Stimulated activated CD4-positive, alpha-beta T cell treated with anti-CD3 and anti-CD28 coated beads, Interleukin-1b, Interleukin-23, amount 100 ng/mL, for 4 hours (primary cell): Measurements from ENCODE around the gene C16orf95.

Experiments
- DNase-seq, 2 donors: peaks; one replicate each; pipeline ENCODE4 v3.0.0-alpha.2; 2020; ENCODE audit warnings: low read depth in 2 of 2

Gene C16orf95

DNA sequence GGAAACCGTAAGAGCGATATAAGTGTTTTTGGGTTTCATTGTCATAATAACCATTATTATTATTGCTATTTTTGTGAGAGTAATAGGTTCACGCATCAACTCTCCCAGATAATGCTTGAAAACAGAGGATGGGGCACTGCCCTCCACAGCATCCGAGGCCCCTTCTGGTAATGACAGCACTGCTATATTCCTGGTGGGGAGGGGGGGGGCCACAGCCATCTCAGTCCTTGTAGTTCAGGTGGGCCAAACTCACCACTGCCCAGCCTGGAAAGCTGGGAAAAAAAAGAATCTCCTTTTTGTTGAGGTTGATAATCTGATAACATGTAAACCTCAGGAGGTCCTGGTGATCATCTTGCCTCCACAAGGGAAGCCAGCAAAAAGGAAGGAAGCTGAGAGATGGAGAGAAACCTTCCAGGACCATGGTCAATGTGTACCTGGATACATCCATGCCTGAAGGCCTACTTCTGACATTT, 706 bp downstream of the C16orf95 start:
- no peak for DNase-seq

DNA sequence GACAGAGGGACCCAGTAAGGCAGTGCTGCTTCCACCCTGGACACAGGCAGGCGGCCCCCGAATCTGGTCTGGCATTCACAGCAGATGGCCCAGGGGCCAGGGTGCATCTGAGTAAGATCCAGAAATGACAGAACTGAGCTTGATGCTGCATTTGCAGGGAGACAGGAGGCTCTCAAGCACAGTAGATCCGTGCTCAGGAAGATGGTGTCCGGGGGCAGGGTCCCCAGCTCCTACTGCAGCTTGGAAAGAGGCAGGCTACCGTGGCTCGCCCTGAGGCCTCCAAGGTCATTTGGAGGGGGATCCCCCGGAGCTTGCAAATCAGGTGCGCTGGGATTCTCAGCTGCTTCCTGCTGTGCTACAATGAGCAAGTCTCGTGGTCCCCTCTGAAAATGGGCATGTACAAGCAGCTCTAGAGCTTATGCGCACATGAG, 2.2 kb downstream of the C16orf95 start:
- no peak for DNase-seq

DNA sequence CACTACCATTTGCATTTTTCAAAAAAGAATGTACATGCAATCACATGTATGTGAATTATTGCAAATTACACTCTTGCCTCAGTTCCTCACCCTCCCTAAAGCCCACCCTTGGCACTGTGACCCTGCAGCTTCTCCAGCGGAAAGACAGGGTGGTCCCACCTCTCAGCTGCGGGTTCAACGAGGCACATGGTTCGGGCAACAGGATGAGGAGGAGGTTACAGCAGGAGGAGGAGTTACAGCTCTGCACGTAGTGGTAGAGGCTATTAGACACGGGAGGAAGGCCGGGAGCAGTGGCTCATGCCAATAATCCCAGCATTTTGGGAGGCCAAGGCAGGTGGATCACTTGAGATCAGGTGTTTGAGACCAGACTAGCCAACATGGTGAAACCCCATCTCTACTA, 5.2 kb downstream of the C16orf95 start:
- no peak for DNase-seq

DNA sequence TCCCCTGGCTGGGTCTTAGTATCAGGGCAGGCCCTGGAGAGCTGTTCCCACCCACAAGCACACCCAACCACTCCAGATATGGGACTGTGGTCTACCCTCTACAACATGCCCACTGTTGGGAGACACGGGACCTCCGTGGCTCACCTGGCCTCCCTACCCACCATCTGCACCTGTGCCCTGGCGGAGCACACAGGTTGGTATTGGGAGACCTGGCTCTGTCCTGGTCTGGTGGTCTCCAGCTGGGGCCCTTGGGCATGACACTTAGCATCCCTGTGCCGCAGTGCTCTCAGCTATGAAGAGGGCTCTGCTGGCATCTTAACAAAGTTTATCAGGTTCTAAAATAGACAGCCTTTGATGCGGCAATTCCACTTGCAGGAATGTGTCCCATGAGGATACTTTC, 5.8 kb downstream of the C16orf95 start:
- DNase-seq, result no peak

DNA sequence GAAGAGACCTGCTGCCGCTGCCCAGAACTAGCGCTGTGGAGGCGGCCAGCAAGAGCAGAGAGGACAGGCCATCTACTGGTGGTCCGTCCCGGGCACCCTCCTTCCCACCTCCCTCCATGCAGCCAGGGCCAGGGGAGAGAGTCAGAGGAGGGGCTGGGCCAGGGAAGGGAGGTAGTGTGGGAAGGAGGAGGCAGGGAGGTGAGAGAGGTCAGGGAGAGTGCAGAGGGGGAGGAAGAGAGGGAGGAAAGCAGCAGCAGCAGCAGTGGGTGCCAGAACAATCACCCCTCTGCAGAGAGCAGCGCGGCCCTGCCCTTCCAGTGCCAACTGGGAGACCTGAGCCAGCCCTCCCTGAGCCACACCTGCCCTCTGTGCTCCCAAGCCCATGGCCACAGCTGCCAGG, 6.6 kb downstream of the C16orf95 start:
- DNase-seq, result no peak

DNA sequence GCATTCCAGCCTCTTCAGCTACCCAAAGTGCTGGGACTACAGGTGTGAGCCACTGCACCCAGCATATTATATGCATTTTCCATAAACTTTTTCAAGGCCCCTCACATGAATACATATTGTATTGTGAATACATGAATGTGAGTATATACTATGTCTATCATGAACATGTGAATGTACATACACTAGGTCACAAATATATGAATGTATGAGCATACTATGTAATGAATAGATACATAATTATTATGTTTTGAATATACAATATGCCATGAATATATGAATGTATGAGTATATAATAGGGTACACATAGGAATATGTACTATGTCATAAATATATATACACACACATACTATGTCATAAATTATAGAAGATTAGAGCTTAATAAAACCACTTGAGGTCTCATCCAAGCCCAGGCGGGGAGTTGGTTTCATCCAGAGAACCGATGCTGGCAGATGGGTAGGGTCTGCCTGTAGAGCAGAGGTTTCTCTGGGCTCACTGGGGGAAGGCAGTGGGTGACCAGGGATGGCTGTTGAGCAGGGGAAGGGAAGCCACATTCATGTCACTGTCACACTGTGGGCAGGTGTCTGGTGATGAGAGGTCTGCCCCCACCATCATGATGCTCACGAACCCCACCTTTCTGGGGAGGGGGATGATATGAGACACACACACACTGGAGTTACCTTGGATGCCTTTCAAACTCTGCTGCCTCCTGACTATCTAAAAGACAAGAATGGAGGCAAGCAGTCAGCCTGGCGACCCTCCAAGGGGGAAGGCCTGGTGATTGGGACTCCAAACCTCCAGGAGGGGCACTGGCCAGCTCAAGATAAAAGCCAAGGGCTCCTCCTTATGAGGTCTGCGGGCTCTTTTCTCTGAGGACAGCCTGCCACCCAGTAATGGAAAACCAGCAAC, 7.3 kb downstream of the C16orf95 start:
- no peak for DNase-seq

DNA sequence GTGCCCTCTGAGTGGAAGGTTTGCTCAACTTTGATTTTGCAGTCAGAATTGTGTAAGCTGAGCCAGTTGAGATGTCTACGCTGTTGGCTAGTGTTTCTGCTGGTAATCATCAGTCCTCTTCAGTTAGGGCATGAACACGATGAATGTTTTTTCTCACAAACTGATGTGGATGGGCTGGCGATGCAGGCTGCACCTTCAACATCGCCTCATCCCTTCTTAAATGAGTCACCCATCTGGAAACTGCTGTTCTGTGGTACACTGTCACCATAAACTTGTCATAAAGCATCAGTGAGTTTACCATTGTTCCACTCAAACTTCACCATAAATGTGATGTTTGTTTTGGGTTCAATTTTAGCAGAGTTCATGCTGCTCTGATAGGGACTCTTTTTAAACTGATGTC, 8.4 kb downstream of the C16orf95 start:
- no peak for DNase-seq

DNA sequence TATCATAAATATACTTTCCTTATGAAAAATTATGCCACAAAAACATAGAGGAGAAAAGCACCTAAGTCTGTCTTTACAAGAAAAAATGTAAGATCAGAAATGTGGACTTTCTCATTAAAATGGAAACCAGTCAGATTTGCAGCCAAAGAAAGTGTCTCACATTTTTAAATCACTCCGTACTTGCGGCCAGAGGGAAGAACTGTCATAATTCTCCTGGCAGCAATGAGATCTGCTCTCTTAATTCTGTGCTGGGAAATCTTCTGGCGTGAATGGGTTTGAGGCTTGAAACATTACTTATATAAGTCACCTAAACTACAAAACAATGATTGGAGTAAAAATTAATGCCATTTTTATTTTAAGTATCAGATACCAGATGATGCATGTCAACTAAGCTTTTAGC, 10.7 kb downstream of the C16orf95 start:
- no peak for DNase-seq

DNA sequence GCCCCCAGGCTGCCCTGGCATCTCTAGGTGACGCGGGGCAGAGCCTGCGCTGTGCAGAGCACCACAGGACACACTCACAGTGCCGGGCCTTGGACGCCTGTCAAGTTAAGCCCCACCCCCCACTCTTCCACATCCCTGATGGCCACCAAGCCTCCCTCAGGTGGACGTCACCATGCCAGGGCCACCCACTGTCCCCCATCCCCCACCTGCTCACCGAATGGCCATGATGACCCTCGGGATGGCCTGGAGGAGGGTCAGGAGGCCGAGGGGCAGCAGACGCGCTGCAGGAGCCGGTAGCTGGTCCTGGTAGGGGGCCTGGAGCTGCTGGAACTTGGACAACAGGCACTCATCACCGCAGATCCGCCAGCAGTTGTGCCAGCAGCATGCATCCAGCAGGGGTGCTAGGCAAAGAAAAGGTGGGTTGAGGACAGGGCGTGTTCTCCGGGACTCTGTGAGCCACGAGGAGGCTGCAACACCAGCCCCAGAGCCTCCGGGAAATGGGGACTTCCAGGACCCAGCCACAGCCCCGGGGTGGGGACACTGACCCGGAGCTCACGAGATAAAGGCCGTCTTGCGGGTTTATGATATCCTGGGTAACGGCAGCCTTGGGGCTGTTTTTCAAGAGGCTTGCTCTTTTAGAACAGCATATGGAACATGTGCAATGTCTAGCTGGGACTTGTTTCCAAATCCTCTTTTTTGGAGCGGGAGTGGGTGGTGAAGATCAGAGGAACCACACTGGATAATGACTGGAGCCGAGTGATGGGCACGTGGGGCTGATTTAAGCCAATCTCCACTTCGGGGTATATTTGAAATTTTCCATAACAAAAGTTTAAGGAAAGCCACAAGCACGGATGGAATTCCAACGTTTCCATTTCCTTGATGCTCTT, 11.4 kb downstream of the C16orf95 start:
- DNase-seq, result no peak

DNA sequence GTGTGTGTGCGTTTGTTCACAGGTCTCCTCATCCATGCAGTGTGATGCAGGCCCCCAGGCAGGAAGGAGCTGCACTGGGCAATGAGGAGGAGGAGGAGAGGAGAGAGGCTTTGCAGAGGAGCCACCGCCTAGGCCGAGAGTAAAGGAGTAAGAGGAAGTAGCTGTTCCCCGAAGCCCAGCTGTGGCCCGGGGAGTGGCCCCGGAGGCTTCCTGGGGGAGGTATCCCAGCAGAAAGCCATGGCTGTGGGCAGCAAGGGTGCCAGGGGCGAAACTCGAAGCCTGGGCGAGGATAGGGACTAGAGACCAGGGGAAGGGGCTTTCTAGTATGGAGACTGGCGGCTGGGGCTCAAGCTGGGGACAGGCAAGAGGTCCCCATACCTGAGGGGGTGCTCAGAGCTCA, 12.2 kb downstream of the C16orf95 start:
- no peak for DNase-seq

DNA sequence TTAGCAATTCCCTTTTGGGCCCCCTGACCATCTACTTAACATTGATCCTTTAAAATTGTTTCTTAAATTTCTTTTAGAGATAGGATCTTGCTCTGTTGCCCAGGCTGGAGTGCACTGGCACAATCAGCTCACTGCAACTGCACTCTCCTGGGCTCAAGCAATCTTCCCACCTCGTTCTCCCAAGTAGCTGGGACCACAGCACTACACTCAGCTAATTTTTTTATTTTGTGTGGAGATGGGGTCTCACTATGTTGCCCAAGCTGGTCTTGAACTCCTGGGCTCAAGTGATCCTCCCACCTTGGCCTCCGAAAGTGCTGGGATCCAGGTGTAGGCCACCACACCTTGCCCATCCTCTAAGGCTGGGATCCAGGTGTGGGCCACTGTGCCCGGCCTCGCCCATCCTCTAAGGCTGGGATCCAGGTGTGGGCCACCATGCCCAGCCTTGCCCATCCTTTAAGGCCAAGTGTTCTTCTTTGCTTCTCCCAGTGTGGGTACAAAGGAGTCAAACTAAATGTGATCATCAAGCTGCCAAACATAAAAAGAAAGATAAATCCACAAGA, 13.2 kb downstream of the C16orf95 start:
- DNase-seq, result no peak

DNA sequence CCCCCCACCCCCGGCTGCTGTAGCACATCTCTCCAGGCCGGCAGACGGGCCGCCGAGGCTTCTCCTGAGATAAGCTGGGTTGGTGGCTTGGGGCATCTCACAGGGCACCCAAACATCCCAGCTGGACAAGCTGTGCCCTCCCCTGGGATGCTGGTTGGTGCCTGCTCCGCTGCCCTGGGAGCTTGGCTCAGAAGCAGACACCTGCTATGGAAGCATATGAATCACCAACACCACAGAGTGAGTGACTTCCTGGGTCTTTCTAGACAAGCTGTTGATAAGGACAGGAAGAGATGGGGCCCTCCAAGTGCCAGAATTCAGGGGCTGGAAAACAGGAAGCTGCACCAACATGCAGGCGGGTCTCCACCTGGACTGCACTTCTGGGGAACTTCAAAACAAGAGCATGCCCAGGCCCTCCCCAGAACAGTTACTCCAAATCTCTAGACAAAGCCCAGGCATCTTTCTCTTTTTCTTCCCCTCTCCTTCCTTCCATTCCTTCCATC, 13.7 kb downstream of the C16orf95 start:
- DNase-seq, result no peak

DNA sequence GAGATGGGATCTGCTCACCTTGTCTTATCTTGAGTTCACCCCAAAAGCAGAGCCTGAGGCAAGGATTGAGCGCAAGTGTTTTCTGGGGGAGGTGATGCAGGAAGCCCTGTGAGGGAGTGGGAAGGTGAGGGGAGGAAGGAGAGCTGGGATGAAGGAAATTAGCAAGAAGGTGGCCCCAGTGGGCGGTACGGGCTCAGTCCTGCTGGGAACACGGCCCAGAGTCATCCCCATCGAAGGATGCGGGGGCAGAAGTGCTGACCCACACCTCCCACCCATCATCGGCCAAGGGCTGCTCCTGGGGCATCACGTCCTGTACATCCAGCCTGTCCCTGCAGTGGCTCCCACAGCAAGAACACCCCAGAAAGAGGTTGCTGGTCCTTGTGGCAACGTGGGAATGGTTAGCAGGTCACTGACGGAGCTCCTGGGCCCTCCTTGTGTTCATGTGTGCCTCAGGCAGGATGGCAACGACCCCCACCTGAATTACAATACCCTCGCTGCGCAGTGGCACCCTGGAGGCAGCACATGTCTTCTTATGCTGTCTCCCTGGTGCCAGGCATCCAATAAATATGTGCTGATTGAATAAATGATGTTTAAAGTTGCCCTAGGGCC, 18.2 kb downstream of the C16orf95 start:
- DNase-seq, result no peak

DNA sequence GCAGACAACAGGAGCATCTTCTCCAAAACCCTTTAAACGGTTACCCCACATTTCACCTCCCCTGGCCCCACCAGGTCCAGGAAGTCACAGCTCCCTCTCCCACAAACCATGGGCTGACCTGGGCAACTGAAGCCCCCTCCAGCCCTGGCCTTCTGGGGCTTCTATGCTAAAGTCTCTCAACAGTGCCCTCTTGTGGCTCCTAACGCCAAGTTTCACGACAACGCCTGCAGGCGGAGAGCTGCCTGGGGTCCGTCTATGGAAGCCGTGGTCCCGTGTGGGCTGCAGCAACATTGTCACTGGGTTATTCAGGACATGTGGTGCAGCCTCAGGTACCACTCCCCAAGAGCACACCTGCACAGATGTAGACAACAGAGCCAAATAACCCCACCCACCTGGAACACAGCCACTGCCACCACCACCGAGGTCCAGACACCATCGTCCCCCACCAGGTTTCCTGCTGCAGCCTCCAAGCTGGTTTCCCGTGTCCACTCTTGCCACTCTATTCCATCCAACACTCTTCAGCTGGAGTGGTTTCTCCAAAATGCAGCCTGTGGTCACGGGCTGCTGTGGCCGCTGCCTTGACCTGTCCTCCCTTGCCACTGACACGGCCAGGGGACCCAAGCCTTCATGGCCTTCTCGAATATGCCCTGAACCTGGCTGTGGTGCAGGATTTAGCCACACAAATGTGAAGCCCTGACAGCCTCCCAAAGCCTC, 19.1 kb downstream of the C16orf95 start:
- peak; percentile 7 to 18 for DNase-seq

DNA sequence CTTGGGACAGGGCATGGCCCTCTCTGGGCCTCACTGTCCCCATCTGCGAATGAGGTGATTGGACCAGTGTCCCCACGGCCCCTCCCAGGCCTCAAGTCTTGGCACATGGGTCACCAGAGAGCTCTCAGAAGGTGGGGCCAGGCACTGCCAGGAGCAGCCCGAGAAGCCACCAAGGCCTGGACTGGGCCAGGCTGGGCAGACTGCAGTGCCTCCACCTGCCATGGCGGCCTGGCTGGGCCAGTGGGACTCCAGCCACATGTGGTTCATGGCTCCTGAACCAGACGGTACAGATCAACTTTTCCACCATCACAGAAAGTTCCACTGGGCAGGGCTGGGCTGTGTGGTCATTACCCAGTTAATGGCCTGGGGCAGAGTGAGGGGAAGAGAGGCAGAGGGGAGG, 19.8 kb downstream of the C16orf95 start:
- DNase-seq, result no peak

DNA sequence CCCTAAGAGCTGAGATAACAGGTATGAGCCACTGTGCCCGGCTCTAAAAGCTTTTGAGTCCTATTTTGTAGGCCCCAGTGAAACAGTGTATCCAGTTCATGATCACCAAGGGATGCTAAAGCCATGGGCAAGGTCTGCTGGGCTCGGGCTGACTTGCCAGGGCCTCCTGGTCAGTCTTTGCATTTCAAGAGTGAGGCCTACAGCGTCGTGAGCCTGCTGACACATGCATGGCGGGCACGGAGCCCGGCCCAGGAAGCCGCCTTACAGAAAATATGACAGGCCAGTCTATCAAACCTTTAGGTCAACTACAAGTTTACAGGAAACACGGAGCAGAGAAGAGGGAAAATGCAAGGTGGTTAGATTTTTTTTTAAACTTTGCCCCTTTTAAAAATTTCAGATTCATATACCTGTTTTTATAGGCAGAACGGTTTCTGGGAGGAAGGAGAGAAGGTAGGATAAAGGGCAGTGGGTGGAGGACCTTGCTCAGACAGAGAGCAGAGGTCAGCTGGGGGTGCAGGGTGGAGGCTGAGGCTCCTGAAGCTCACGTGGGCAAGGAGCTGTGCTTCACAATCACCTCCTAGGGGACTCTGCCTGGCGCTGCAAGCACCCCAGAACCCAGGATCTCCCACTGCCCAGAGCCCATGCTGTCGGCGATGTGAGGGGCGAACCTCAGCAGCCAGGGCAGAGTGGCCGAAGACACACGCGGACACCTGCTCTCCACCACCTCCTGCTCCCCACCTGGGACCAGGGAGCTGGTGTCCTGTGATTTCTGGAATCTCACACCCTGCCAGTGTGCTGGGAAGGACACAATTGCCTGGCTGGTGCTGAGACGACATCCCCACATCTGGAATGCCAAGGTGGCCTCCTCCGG, 21.3 kb downstream of the C16orf95 start:
- DNase-seq, result no peak

DNA sequence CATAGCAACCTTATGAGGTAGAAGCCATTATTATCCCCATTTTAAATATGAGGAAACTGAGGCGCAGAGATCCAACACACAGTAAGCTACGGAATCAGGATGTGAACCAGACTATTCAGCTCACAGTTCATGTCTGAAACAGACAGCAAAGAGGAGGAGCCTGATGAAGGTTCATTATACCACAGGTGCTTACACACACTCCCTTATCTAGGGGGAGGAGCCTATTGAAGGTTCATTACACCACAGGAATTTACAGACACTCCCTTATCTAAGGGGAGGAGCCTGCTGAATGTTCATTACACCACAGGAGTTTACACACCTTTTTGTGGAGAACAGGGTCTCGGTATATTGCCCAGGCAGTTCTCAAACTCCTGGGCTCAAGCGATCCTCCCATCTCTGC, 21.9 kb downstream of the C16orf95 start:
- no peak for DNase-seq

DNA sequence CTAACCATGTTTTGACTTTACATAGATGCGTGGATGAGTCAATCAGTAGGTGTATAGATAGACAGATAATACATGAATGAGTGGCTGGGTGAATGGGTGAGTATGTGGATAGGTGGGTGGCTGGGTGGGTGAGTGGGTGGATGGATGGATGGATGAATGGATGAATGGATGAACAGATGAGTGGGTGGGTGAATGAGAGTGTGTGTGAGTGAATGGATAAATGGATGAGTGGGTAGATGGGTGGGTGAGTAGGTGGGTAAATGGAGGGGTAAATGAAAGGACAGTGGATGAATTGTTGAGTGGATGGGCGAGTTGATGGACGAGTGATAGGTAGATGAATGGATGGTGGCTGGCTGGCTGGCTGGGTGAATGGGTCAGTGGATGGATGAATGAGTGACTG, 23.2 kb downstream of the C16orf95 start:
- no peak for DNase-seq

DNA sequence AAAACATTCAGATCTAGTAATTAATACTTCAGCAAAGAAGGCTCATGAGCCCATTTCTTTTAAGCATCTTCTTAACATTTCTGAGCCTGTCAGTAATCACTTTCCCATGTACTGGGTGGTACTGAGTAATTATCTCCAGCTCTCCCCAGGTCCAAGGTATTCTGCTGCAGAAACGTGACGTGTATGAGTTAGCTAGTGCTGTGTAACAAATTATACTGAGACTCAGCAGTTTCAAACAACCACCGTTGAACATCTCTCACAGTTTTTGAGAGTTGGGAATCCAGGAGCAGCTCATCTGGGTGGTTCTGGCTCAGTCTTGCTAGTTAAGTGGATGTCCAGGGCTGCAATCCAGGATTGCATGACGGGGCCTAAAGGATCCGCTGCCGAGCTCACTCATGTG, 25.2 kb downstream of the C16orf95 start:
- no peak for DNase-seq

DNA sequence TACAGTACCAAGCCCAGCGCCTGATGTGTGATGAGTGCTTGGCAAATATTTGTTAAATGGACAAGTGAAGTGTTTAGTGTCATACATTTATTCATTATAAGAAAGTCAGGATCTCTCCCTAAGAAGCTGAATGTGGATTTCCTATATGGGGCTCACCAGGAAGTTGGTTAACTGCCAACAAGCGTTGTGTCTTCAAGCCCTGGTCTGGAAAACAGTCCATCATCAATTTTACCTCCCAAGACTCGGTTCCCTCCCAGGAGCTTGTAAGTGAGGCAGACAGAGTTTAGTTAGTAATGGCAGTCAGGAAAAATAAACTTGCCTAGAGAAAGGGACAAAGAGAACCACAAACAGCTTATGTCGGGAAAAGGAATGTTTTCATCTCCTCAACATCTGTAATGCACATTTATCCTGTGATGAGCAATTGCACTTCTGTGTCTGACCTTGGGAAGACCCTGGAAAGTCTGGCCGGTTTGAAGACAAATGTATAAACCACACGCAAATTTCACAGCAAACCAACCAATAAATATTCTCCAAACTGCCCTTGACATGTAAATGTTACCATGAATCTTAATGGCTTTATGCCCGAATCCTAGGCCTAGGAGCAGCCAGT, 28.3 kb downstream of the C16orf95 start:
- DNase-seq, result no peak
